ENCODE measurements around the gene TNFSF11. TPM values are rescaled to one million over a fixed set of nuclear protein-coding genes. Genes with fewer than 3 reads are reported as not detected.

TNFSF11 gene
- total and polyA plus RNA-seq, 7 experiments from 2014 or later, result 0.13 to 0.44 TPM; not detected in 5

DNA sequence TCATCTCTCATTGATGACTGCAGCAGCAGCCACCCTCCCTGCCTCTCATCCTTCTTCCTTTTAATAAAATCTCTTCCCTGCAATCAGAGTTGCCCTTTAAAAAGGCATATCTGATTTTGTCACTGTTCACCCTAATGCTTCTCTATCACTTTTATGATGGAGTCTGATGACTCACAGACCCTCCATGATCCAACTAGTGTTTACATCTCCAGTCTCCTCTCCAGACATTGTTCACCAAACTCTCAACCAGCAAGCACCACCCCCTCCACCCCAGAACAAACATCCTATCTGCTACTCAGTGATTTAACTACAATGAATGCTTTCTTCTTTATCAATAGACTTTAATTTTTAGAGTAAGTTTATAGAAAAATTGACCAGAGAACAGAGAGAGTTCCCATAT, 59.5 kb downstream of the TNFSF11 start:
- no peak for DNase-seq
- Mint-ChIP-seq H3K9me3 (peaks cover 0 to 2% (median 0%) of the 10 kb centered on the region in 11 donors), H3K4me1 (no peaks in the 10 kb centered on the region), H3K36me3 (no peaks in the 10 kb centered on the region), H3K27me3 (peaks cover 4 to 17% (median 9%) of the 10 kb centered on the region in 5 donors), H3K27ac (no peak overlapping the region), H3K4me3 (no peak overlapping the region)
- H3K4me1 ChIP-seq (ENCODE audit: control insufficient read depth in 2 of 2, insufficient read depth in 2 of 2, low read length in 2 of 2), result no peaks in the 10 kb centered on the region
- H3K4me3 ChIP-seq (ENCODE audit: low read length), result no peak overlapping the region
- no peaks in the 10 kb centered on the region for H3K27me3 ChIP-seq (ENCODE audit: control insufficient read depth in 2 of 2, insufficient read depth in 2 of 2, low read length in 2 of 2)
- ChIA-PET CTCF (no interaction called here), POLR2A (no interaction called here)
- intact Hi-C loops (cut with micrococcal nuclease), result no loop called here
- no peaks in the 10 kb centered on the region for H3K9me3 ChIP-seq (ENCODE audit: control insufficient read depth in 2 of 3, low read length in 3 of 3)
- no peaks in the 10 kb centered on the region for H3K36me3 ChIP-seq (ENCODE audit: control insufficient read depth in 2 of 3, insufficient read depth in 3 of 3, low read length in 3 of 3)
- ATAC-seq, result no peak
- no peak overlapping the region for H3K27ac ChIP-seq (ENCODE audit: low read depth, low read length)

DNA sequence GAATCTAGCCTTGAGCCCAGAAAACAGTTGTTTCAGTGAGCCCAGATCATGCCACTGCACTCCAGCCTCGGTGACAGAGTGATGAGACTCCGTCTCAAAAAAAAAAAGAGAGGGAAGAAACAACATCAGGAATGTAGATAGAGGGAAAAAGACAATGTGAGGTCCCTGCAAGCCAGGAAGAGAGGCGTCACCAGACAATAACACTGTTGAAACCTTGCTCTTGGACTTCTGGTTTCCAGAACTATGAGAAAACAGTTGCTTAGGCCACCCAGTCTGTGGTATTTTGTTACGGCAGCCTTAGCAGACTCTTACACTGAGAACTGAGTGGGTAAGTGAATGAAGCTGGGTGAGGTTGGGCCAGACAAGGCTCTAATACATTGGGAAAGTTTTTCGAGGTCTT, 64.1 kb downstream of the TNFSF11 start:
- no peak for ATAC-seq
- peaks cover 0 to 3% (median 0%) of the 10 kb centered on the region in 5 donors for H3K36me3 Mint-ChIP-seq
- CTCF ChIA-PET, result no interaction called here
- peaks cover 4 to 32% (median 14%) of the 10 kb centered on the region in 5 donors for H3K27me3 Mint-ChIP-seq
- POLR2A ChIA-PET, result no interaction called here
- no peaks in the 10 kb centered on the region for H3K36me3 ChIP-seq (ENCODE audit: control insufficient read depth in 2 of 3, insufficient read depth in 3 of 3, low read length in 3 of 3)
- H3K4me1 Mint-ChIP-seq, result no peaks in the 10 kb centered on the region
- no peak overlapping the region for H3K4me3 Mint-ChIP-seq
- no peak for DNase-seq
- no peaks in the 10 kb centered on the region for H3K27me3 ChIP-seq (ENCODE audit: control insufficient read depth in 2 of 2, insufficient read depth in 2 of 2, low read length in 2 of 2)
- no peak overlapping the region for H3K27ac Mint-ChIP-seq
- no peak overlapping the region for H3K27ac ChIP-seq (ENCODE audit: low read depth, low read length)
- peaks cover 0 to 16% (median 4%) of the 10 kb centered on the region in 11 donors for H3K9me3 Mint-ChIP-seq
- intact Hi-C loops (cut with micrococcal nuclease), result no loop called here
- no peaks in the 10 kb centered on the region for H3K9me3 ChIP-seq (ENCODE audit: control insufficient read depth in 2 of 3, low read length in 3 of 3)
- H3K4me1 ChIP-seq (ENCODE audit: control insufficient read depth in 2 of 2, insufficient read depth in 2 of 2, low read length in 2 of 2), result no peaks in the 10 kb centered on the region
- no peak overlapping the region for H3K4me3 ChIP-seq (ENCODE audit: low read length)

DNA sequence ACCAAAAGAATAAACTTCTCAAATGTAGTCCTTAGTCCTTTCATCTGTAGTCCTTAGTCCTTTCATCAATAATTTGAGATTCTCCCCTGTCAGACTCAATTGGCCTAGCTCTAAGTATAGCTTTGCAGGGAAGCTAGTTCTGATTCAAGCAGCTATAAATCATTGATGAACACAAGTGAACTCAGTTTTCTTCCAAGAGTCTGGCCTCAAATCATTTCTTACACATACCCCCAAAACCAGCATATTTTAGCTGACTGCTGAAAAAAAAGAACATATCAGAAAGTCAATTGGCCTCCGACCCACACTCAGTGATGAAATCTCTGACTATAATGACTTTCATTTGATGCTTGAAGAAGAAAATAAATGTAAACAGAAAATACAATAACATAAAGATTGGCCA, 64.9 kb downstream of the TNFSF11 start:
- Histone ChIP-seq H3K36me3 (ENCODE audit: control insufficient read depth in 2 of 3, insufficient read depth in 3 of 3, low read length in 3 of 3) (no peaks in the 10 kb centered on the region), H3K4me1 (ENCODE audit: control insufficient read depth in 2 of 2, insufficient read depth in 2 of 2, low read length in 2 of 2) (no peaks in the 10 kb centered on the region), H3K4me3 (ENCODE audit: low read length) (no peak overlapping the region), H3K9me3 (ENCODE audit: control insufficient read depth in 2 of 3, low read length in 3 of 3) (no peaks in the 10 kb centered on the region), H3K27ac (ENCODE audit: low read depth, low read length) (no peak overlapping the region), H3K27me3 (ENCODE audit: control insufficient read depth in 2 of 2, insufficient read depth in 2 of 2, low read length in 2 of 2) (no peaks in the 10 kb centered on the region)
- peaks cover 0 to 16% (median 4%) of the 10 kb centered on the region in 11 donors for H3K9me3 Mint-ChIP-seq
- ChIA-PET CTCF (no interaction called here), POLR2A (no interaction called here)
- H3K36me3 Mint-ChIP-seq, result peaks cover 0 to 3% (median 0%) of the 10 kb centered on the region in 5 donors
- intact Hi-C loops (cut with micrococcal nuclease), result no loop called here
- ATAC-seq, result no peak
- no peaks in the 10 kb centered on the region for H3K4me1 Mint-ChIP-seq
- no peak overlapping the region for H3K4me3 Mint-ChIP-seq
- peaks cover 4 to 33% (median 15%) of the 10 kb centered on the region in 5 donors for H3K27me3 Mint-ChIP-seq
- no peak for DNase-seq
- no peak overlapping the region for H3K27ac Mint-ChIP-seq

- Histone ChIP-seq H3K4me3 (ENCODE audit: low read length) (no peak overlapping the region), H3K4me1 (ENCODE audit: control insufficient read depth in 2 of 2, insufficient read depth in 2 of 2, low read length in 2 of 2) (no peaks in the 10 kb centered on the region), H3K9me3 (ENCODE audit: control insufficient read depth in 2 of 3, low read length in 3 of 3) (no peaks in the 10 kb centered on the region), H3K27ac (ENCODE audit: low read depth, low read length) (no peak overlapping the region), H3K27me3 (ENCODE audit: control insufficient read depth in 2 of 2, insufficient read depth in 2 of 2, low read length in 2 of 2) (no peaks in the 10 kb centered on the region), H3K36me3 (ENCODE audit: control insufficient read depth in 2 of 3, insufficient read depth in 3 of 3, low read length in 3 of 3) (no peaks in the 10 kb centered on the region)
- Mint-ChIP-seq H3K4me3 (no peak overlapping the region), H3K27ac (no peak overlapping the region), H3K27me3 (peaks cover 2 to 26% (median 14%) of the 10 kb centered on the region in 5 donors), H3K4me1 (no peaks in the 10 kb centered on the region), H3K9me3 (peaks cover 0 to 16% (median 4%) of the 10 kb centered on the region in 11 donors), H3K36me3 (peaks cover 0 to 3% (median 0%) of the 10 kb centered on the region in 5 donors)
- ChIA-PET CTCF (interaction anchor here (0.9 kb wide), 1 partner anchor 34 kb away, joined by 3 read pairs; no protein-coding TSS in a partner anchor), POLR2A (interaction anchor here (0.7 kb wide), 1 partner anchor 28 kb away, joined by 3 read pairs; no protein-coding TSS in a partner anchor)
- intact Hi-C loops (cut with micrococcal nuclease), result no loop called here
- DNase-seq, result no peak
- ATAC-seq, result no peak
Observed at GRCh38 chr13:42643076-42643475, 69.1 kb downstream of the TNFSF11 start.

- no peak overlapping the region for H3K4me3 ChIP-seq (ENCODE audit: low read length)
- H3K9me3 ChIP-seq (ENCODE audit: control insufficient read depth in 2 of 3, low read length in 3 of 3), result no peaks in the 10 kb centered on the region
- no peak for DNase-seq
- CTCF ChIA-PET, result no interaction called here
- Mint-ChIP-seq H3K27me3 (peaks cover under 1 to 27% (median 20%) of the 10 kb centered on the region in 5 donors), H3K36me3 (peaks cover 0 to 3% (median 0%) of the 10 kb centered on the region in 5 donors), H3K27ac (no peak overlapping the region), H3K9me3 (peaks cover 0 to 13% (median 4%) of the 10 kb centered on the region in 11 donors), H3K4me3 (no peak overlapping the region), H3K4me1 (no peaks in the 10 kb centered on the region)
- no peak overlapping the region for H3K27ac ChIP-seq (ENCODE audit: low read depth, low read length)
- no peak for ATAC-seq
- POLR2A ChIA-PET, result no interaction called here
- no peaks in the 10 kb centered on the region for H3K4me1 ChIP-seq (ENCODE audit: control insufficient read depth in 2 of 2, insufficient read depth in 2 of 2, low read length in 2 of 2)
- intact Hi-C loops (cut with micrococcal nuclease), result no loop called here
- no peaks in the 10 kb centered on the region for H3K27me3 ChIP-seq (ENCODE audit: control insufficient read depth in 2 of 2, insufficient read depth in 2 of 2, low read length in 2 of 2)
- no peaks in the 10 kb centered on the region for H3K36me3 ChIP-seq (ENCODE audit: control insufficient read depth in 2 of 3, insufficient read depth in 3 of 3, low read length in 3 of 3)
Observed at GRCh38 chr13:42644841-42645240, 70.9 kb downstream of the TNFSF11 start.

DNA sequence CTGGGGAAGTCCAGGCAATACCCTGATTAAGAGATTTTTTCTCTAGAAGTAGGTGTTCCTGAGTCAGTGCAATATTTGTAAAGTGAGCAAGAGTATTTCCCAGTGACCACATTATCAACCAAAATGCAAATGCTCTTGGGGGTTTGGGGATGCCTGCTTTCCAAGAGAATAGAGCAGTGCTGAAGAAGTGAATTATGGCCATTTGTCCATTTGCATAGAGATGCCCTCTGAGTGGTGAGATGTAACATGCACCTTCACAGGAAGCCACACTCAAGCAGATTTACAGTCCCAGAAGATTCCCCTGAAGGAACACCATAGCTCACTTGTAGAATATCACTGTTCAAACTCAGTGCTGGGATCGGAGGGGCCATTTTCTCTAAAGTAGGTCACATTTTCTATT, 71.8 kb downstream of the TNFSF11 start:
- Histone ChIP-seq H3K9me3 (ENCODE audit: control insufficient read depth in 2 of 3, low read length in 3 of 3) (no peaks in the 10 kb centered on the region), H3K4me3 (ENCODE audit: low read length) (no peak overlapping the region), H3K27me3 (ENCODE audit: control insufficient read depth in 2 of 2, insufficient read depth in 2 of 2, low read length in 2 of 2) (no peaks in the 10 kb centered on the region), H3K4me1 (ENCODE audit: control insufficient read depth in 2 of 2, insufficient read depth in 2 of 2, low read length in 2 of 2) (no peaks in the 10 kb centered on the region), H3K27ac (ENCODE audit: low read depth, low read length) (no peak overlapping the region), H3K36me3 (ENCODE audit: control insufficient read depth in 2 of 3, insufficient read depth in 3 of 3, low read length in 3 of 3) (no peaks in the 10 kb centered on the region)
- CTCF ChIA-PET, result no interaction called here
- POLR2A ChIA-PET, result no interaction called here
- Mint-ChIP-seq H3K27ac (no peak overlapping the region), H3K4me3 (no peak overlapping the region), H3K9me3 (peaks cover 0 to 13% (median 3%) of the 10 kb centered on the region in 11 donors), H3K4me1 (no peaks in the 10 kb centered on the region), H3K27me3 (peaks cover 7 to 34% (median 22%) of the 10 kb centered on the region in 5 donors), H3K36me3 (peaks cover 0 to 3% (median 0%) of the 10 kb centered on the region in 5 donors)
- intact Hi-C loops (cut with micrococcal nuclease), result no loop called here
- ATAC-seq (no peak), DNase-seq (no peak)

DNA sequence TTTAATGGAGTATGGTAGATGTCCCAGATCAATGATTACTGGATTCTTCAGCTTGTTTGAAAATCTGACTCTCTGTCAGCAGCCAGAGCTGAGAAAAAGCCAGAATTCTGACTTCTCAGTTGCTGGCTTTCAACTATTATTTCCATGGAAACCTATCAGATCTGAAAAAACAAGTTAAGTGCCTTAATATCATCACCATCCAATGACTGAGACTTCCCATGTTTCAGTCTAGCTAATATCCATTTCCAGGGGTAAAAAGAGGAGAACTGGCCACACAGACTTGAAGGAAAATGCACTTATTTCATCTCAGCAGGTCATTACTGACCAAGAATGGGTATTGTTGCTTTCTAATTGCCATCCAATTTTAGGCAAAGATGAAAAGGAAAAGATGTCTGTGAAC, 75.2 kb downstream of the TNFSF11 start:
- POLR2A ChIA-PET, result no interaction called here
- intact Hi-C loops (cut with micrococcal nuclease), result no loop called here
- H3K9me3 ChIP-seq (ENCODE audit: control insufficient read depth in 2 of 3, low read length in 3 of 3), result no peaks in the 10 kb centered on the region
- H3K4me3 ChIP-seq (ENCODE audit: low read length), result no peak overlapping the region
- no peaks in the 10 kb centered on the region for H3K36me3 ChIP-seq (ENCODE audit: control insufficient read depth in 2 of 3, insufficient read depth in 3 of 3, low read length in 3 of 3)
- no peaks in the 10 kb centered on the region for H3K4me1 ChIP-seq (ENCODE audit: control insufficient read depth in 2 of 2, insufficient read depth in 2 of 2, low read length in 2 of 2)
- no peaks in the 10 kb centered on the region for H3K27me3 ChIP-seq (ENCODE audit: control insufficient read depth in 2 of 2, insufficient read depth in 2 of 2, low read length in 2 of 2)
- CTCF ChIA-PET, result no interaction called here
- Mint-ChIP-seq H3K27me3 (peaks cover 33 to 42% (median 35%) of the 10 kb centered on the region in 5 donors), H3K27ac (no peak overlapping the region), H3K4me1 (no peaks in the 10 kb centered on the region), H3K4me3 (no peak overlapping the region), H3K36me3 (no peaks in the 10 kb centered on the region), H3K9me3 (peaks cover 0 to 6% (median 0%) of the 10 kb centered on the region in 11 donors)
- DNase-seq (no peak), ATAC-seq (no peak)
- no peak overlapping the region for H3K27ac ChIP-seq (ENCODE audit: low read depth, low read length)

Data from naive thymus-derived CD4-positive, alpha-beta T cell (primary cell).